Measurements from ENCODE around the gene OAF. TPM values are rescaled to one million over a fixed set of nuclear protein-coding genes. Genes with fewer than 3 reads are reported as not detected.

OAF gene
- total RNA-seq, 1 donor from 2014 or later = 20.9 TPM

GRCh38 chr11:120260616-120261015 is 49.8 kb downstream of the OAF start:
- no peak for FAIRE-seq
- H4K20me1 ChIP-seq (ENCODE audit: insufficient read depth, low read length) = no peaks in the 10 kb centered on the region
- no peak overlapping the region for H3K9ac ChIP-seq (ENCODE audit: low read length)
- DNase-seq (ENCODE audit: low read depth) = no peak
- H3K4me3 ChIP-seq (ENCODE audit: insufficient read depth, low read depth, low read length) = no peak overlapping the region
- H3K27ac Mint-ChIP-seq (ENCODE audit: unreplicated experiment) = no peak overlapping the region
- peaks cover 39% of the 10 kb centered on the region for H3K27me3 ChIP-seq (ENCODE audit: insufficient read depth, low read length)
- H3K36me3 ChIP-seq (ENCODE audit: insufficient read depth, low read length) = no peaks in the 10 kb centered on the region
- no peaks in the 10 kb centered on the region for H3K9me3 ChIP-seq (ENCODE audit: insufficient read depth, low read depth, low read length)
- H3K36me3 Mint-ChIP-seq (ENCODE audit: low read depth, unreplicated experiment) = peaks cover 4% of the 10 kb centered on the region
- TF ChIP-seq CTCF (IDR thresholded peaks at IDR 0.05; ENCODE audit: insufficient read depth, low read depth, low read length) = no peak
- no peak for TF ChIP-seq EZH2 (IDR thresholded peaks at IDR 0.05; ENCODE audit: insufficient read depth, low read length)
- peaks cover 81% of the 10 kb centered on the region for H3K27me3 Mint-ChIP-seq (ENCODE audit: low read depth, unreplicated experiment)
- H3K4me2 ChIP-seq (ENCODE audit: low read length) = no peak overlapping the region
- no peaks in the 10 kb centered on the region for H3K4me1 ChIP-seq (ENCODE audit: insufficient read depth, low read length)
- peaks cover 3% of the 10 kb centered on the region for H3K9me3 Mint-ChIP-seq (ENCODE audit: unreplicated experiment)
- H3K4me1 Mint-ChIP-seq (ENCODE audit: low read depth, unreplicated experiment) = peaks cover 5% of the 10 kb centered on the region
- no peak overlapping the region for H3K27ac ChIP-seq (ENCODE audit: low read depth, low read length)
- H3K4me3 Mint-ChIP-seq (ENCODE audit: unreplicated experiment) = no peak overlapping the region
- no peaks in the 10 kb centered on the region for H3K79me2 ChIP-seq (ENCODE audit: insufficient read depth, low read length)
- no peak overlapping the region for H2AFZ ChIP-seq (ENCODE audit: low read depth, low read length)

- Mint-ChIP-seq H3K4me3 (ENCODE audit: unreplicated experiment) (no peak overlapping the region), H3K4me1 (ENCODE audit: low read depth, unreplicated experiment) (peaks cover 2% of the 10 kb centered on the region), H3K27ac (ENCODE audit: unreplicated experiment) (no peak overlapping the region), H3K9me3 (ENCODE audit: unreplicated experiment) (peaks cover 6% of the 10 kb centered on the region), H3K27me3 (ENCODE audit: low read depth, unreplicated experiment) (peaks cover 81% of the 10 kb centered on the region), H3K36me3 (ENCODE audit: low read depth, unreplicated experiment) (peaks cover 4% of the 10 kb centered on the region)
- TF ChIP-seq CTCF (IDR thresholded peaks at IDR 0.05; ENCODE audit: insufficient read depth, low read depth, low read length) (no peak), EZH2 (IDR thresholded peaks at IDR 0.05; ENCODE audit: insufficient read depth, low read length) (no peak)
- Histone ChIP-seq H3K79me2 (ENCODE audit: insufficient read depth, low read length) (no peaks in the 10 kb centered on the region), H3K9ac (ENCODE audit: low read length) (no peak overlapping the region), H3K4me2 (ENCODE audit: low read length) (no peak overlapping the region), H3K4me1 (ENCODE audit: insufficient read depth, low read length) (no peaks in the 10 kb centered on the region), H3K27ac (ENCODE audit: low read depth, low read length) (no peak overlapping the region), H3K27me3 (ENCODE audit: insufficient read depth, low read length) (peaks cover 34% of the 10 kb centered on the region), H2AFZ (ENCODE audit: low read depth, low read length) (no peak overlapping the region), H3K9me3 (ENCODE audit: insufficient read depth, low read depth, low read length) (no peaks in the 10 kb centered on the region), H3K36me3 (ENCODE audit: insufficient read depth, low read length) (no peaks in the 10 kb centered on the region), H4K20me1 (ENCODE audit: insufficient read depth, low read length) (no peaks in the 10 kb centered on the region), H3K4me3 (ENCODE audit: insufficient read depth, low read depth, low read length) (no peak overlapping the region)
- DNase-seq (ENCODE audit: low read depth) (no peak), FAIRE-seq (no peak)
These were observed 50.5 kb downstream of the OAF start for GRCh38 chr11:120261321-120261720.

GRCh38 chr11:120261931-120262330 is 51.1 kb downstream of the OAF start:
- TF ChIP-seq EZH2 (IDR thresholded peaks at IDR 0.05; ENCODE audit: insufficient read depth, low read length) (no peak), CTCF (IDR thresholded peaks at IDR 0.05; ENCODE audit: insufficient read depth, low read depth, low read length) (no peak)
- H3K27ac ChIP-seq (ENCODE audit: low read depth, low read length) = no peak overlapping the region
- no peak overlapping the region for H3K9ac ChIP-seq (ENCODE audit: low read length)
- FAIRE-seq (no peak), DNase-seq (ENCODE audit: low read depth) (no peak)
- Mint-ChIP-seq H3K9me3 (ENCODE audit: unreplicated experiment) (peaks cover 6% of the 10 kb centered on the region), H3K4me1 (ENCODE audit: low read depth, unreplicated experiment) (no peaks in the 10 kb centered on the region), H3K27me3 (ENCODE audit: low read depth, unreplicated experiment) (peaks cover 79% of the 10 kb centered on the region), H3K4me3 (ENCODE audit: unreplicated experiment) (no peak overlapping the region), H3K27ac (ENCODE audit: unreplicated experiment) (no peak overlapping the region), H3K36me3 (ENCODE audit: low read depth, unreplicated experiment) (peaks cover 4% of the 10 kb centered on the region)
- peaks cover 34% of the 10 kb centered on the region for H3K27me3 ChIP-seq (ENCODE audit: insufficient read depth, low read length)
- no peaks in the 10 kb centered on the region for H4K20me1 ChIP-seq (ENCODE audit: insufficient read depth, low read length)
- no peak overlapping the region for H3K4me3 ChIP-seq (ENCODE audit: insufficient read depth, low read depth, low read length)
- H3K79me2 ChIP-seq (ENCODE audit: insufficient read depth, low read length) = no peaks in the 10 kb centered on the region
- no peak overlapping the region for H2AFZ ChIP-seq (ENCODE audit: low read depth, low read length)
- H3K36me3 ChIP-seq (ENCODE audit: insufficient read depth, low read length) = no peaks in the 10 kb centered on the region
- H3K4me1 ChIP-seq (ENCODE audit: insufficient read depth, low read length) = no peaks in the 10 kb centered on the region
- no peak overlapping the region for H3K4me2 ChIP-seq (ENCODE audit: low read length)
- no peaks in the 10 kb centered on the region for H3K9me3 ChIP-seq (ENCODE audit: insufficient read depth, low read depth, low read length)

Measured in astrocyte (in vitro differentiated cells and primary cell).